Hematopoietic multipotent progenitor cell treated with erythropoietin and hydrocortisone succinate and interleukin-3 and kit ligand, for 17 days (in vitro differentiated cells): ENCODE measurements around the gene BTBD3.

Experiments
- DNase-seq: peaks from one replicate; pipeline ENCODE4 v3.0.0-alpha.2; 2015; ENCODE audit warnings: low spot score

BTBD3 gene

GRCh38 chr20:11917663-11918062 lies at the start of gene BTBD3:
BTBD3 (plus strand) TSS chr20:11917893; CDS start chr20:11918276, 383 bp downstream.
- no peak for DNase-seq

DNA sequence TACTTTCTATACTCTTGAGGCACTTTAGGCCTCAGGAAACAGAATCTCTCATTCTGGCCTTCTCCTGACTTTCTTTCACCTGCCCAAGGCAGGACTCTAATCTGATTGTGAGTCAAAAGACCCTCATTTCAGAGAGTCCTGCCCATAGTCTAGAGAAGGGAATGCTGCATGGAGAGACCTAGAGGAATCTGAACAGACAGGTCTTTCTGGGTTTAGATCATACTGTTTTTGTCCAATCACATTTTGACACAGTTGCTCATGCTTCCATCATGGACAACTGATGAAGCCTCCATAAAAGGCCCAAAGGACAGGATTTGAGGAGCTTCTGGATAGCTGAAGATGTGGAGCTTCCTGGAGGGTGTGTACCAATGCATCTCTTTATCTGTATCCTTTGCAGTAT lies 48.1 kb upstream of the BTBD3 start:
- DNase-seq = no peak

DNA sequence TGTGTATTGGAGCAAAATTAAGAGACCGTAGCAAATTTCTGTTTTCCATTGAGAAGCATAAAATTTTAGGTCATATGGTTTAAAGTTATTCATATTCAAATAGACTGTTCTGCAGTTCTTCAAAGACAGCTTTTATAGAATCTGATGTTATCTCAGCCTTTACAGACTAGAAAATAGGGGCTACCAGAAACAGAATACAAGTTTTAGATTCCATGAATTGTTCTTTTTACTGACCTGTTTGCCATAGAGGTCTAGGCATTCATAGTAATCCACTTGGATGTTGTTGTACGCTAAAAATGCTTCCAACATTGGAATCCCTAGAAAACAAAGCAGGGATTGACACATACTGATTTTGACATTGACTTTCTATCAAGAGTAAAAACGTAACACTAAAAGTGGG lies 47.3 kb upstream of the BTBD3 start:
- no peak for DNase-seq

GRCh38 chr20:11876555-11876954 lies 41.1 kb upstream of the BTBD3 start:
- DNase-seq = no peak

DNA sequence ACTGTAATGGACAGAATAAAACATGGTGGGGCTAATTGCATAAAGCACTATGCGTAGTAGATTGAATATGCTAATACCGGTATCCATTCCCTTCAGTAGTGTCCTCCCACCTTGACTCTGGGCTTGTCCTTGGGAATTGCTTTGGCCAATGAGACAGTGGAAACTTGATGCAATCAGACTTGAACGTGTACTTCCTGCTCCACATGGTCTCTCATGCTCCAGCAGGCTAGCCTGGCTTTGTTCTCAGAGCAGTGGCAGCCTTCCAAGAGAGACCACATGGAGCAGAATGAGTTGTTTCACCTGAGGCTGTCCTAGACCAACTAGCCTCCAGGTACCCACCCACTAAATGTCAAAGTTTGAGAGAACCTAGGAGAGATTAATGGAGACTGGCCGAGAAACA lies 37.0 kb upstream of the BTBD3 start:
- no peak for DNase-seq

DNA sequence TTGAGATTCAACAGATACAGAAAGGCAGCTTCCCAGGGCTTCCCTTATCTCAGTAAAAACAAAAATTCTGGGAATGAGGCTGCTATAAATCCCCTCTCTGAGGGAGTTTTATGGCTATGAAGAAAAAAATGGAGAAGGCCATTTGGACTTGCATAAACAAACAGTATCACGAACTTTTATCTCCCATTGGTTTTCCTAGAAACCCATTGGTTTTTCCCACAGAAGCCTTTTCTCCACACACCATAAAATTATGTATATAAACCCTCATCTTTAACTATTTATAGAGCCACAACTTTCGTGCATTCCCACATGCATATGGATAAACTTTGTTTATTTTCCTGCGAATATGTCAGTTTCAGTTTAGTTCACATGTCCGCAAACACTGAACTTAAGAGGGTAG lies 36.2 kb upstream of the BTBD3 start:
- no peak for DNase-seq

DNA sequence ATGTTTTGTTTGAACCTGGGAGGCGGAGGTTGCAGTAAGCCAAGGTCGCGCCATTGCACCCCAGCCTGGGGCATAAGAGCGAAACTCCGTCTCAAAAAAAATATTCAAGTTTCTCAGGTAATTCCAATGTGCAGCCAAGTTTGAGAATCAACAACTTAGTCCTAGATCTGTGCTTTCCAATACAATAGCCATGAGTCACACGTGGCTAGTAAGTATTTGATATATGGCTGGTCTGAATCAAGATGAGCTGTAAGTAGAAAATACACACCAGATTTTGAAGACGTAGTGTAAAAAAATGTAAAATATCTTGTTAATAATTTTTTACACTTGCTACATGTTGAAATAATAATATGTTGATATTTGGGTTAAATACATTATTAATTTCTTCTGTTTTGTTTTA lies 35.0 kb upstream of the BTBD3 start:
- no peak for DNase-seq

GRCh38 chr20:11888648-11889047 lies 29.0 kb upstream of the BTBD3 start:
- DNase-seq = no peak

GRCh38 chr20:11890331-11891076 lies 27.2 kb upstream of the BTBD3 start:
- no peak for DNase-seq

GRCh38 chr20:11891077-11891775 lies 26.5 kb upstream of the BTBD3 start:
- no peak for DNase-seq

- DNase-seq = peak; percentile 26
Measured at GRCh38 chr20:11891776-11892545, 25.7 kb upstream of the BTBD3 start.

- DNase-seq = no peak
Measured at GRCh38 chr20:11894062-11894461, 23.6 kb upstream of the BTBD3 start.

- DNase-seq = no peak
Measured at GRCh38 chr20:11895861-11896387, 21.8 kb upstream of the BTBD3 start.

DNA sequence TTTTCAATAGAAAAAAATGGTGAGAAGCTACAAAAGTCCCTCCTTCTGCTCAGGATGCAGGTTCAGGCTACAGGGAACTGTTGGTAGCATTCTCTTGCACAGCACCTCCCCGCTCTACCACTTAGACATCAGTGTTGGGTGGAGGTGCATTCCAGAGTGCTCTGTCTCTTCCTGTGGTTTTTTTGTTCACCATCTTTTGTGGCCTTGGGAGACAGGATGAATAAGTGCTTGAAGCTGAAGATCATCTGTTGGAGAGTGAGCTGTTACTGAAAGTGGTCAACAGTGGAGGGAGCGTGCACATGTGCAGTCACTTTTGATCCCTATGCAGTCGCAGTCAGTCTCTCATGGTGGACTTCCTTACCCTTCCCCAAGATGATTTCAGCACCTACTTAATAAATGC lies 16.6 kb upstream of the BTBD3 start:
- no peak for DNase-seq

GRCh38 chr20:11902285-11902697 lies 15.4 kb upstream of the BTBD3 start:
- no peak for DNase-seq

DNA sequence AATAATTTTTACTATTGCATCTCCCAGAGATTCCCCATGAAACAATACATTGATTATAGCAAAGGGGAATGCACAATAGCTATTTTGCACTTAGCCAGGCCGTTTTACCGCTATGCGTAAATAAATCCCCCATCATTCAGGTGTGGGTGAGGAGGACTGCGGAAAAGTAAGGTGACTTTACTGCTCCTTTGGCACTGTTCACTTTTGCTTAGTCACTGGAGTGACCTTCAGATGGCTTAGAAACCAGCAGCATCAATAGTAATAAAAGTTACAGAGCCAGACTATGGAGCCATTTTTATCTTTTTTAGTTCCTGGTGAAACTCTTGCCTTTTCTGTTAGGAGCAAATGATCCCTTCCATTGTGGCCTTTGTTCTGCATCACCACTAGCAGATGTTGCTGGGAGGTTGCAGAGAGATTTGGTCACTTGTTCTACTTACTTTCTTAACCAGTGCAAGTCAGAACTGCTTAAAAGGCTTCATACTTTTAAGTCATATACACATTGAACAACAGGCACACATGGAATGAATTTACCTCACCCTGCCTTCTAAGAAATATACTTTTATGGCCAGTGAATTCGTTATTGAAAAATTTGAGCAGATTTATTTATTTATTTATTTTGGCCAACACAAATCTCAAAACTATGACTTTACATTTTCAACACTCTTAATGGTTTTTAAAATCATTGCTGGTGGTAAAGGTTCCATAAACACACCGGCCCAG lies 12.1 kb upstream of the BTBD3 start:
- no peak for DNase-seq

- no peak for DNase-seq
Measured at GRCh38 chr20:11906626-11907480, 10.8 kb upstream of the BTBD3 start.

GRCh38 chr20:11907621-11908020 lies 10.1 kb upstream of the BTBD3 start:
- DNase-seq = no peak

- no peak for DNase-seq
Measured at GRCh38 chr20:11912013-11912658, 5.6 kb upstream of the BTBD3 start.

- DNase-seq = no peak
Measured at GRCh38 chr20:11912659-11913415, 4.9 kb upstream of the BTBD3 start.
